NT2/D1 (cell line): Measurements from ENCODE around the gene IFNA2.
"Not testable (repeated sequence)": the region's sequence is repeated elsewhere in the genome, so short reads cannot be mapped to it uniquely, and the experiment has no call there.

Source experiments
- DNase-seq: peaks from one replicate; pipeline ENCODE4 v3.0.0-alpha.2; 2011; ENCODE audit warnings: low read depth, low spot score
- H3K27me3 ChIP-seq: 2 replicates; pipeline ENCODE4 v1.6.0; 2011; ENCODE audit warnings: mild to moderate bottlenecking; ENCODE audit not compliant: insufficient read length, insufficient read depth
- H3K36me3 ChIP-seq: 2 replicates; pipeline ENCODE4 v1.6.1; 2011; ENCODE audit warnings: mild to moderate bottlenecking, low read length, mixed read lengths; ENCODE audit not compliant: insufficient read depth, insufficient read length
- H3K4me1 ChIP-seq: 2 replicates; pipeline ENCODE4 v1.5.1; 2011; ENCODE audit not compliant: insufficient read depth, insufficient read length
- H3K4me3 ChIP-seq: 2 replicates; pipeline ENCODE4 v1.5.1; 2011; ENCODE audit warnings: low read depth; ENCODE audit not compliant: insufficient read length
- H3K9ac ChIP-seq: 2 replicates; pipeline ENCODE4 v1.6.0; 2011; ENCODE audit warnings: low read depth; ENCODE audit not compliant: insufficient read length
- H3K9me3 ChIP-seq: 2 replicates; pipeline ENCODE4 v1.5.1; 2011; ENCODE audit warnings: mild to moderate bottlenecking, low read length; ENCODE audit not compliant: insufficient read depth
- SUZ12 ChIP-seq: IDR thresholded peaks from 2 replicates; pipeline ENCODE4 v1.6.1; 2011; ENCODE audit not compliant: insufficient read length, insufficient read depth; ENCODE audit errors: extremely low read depth
- YY1 ChIP-seq: IDR thresholded peaks from 2 replicates; pipeline ENCODE4 v1.6.1; 2011; ENCODE audit not compliant: insufficient read length, insufficient read depth
- ZNF274 ChIP-seq: IDR thresholded peaks from 2 replicates; pipeline ENCODE4 v1.6.1; 2011; ENCODE audit warnings: mild to moderate bottlenecking, low read depth, low read length

IFNA2 gene

GRCh38 chr9:21367957-21368356 is 17.2 kb downstream of the IFNA2 start, which contains the start of gene IFNA13:
IFNA13 (minus strand) TSS chr9:21368057; CDS start chr9:21368010, 47 bp downstream.
- Histone ChIP-seq H3K4me3 (no peak within 1 kb of the TSS), H3K9ac (no peak within 1 kb of the TSS), H3K27me3 (no peaks in the 10 kb centered on the region), H3K36me3 (no peaks in the 10 kb centered on the region), H3K4me1 (no peaks in the 10 kb centered on the region), H3K9me3 (no peaks in the 10 kb centered on the region)
- TF ChIP-seq YY1 (no peak), SUZ12 (no peak), ZNF274 (no peak)
- DNase-seq: no peak

GRCh38 chr9:21367169-21367568 is 18.0 kb downstream of the IFNA2 start:
- not testable (repeated sequence) for H3K9me3 ChIP-seq, DNase-seq, H3K36me3 ChIP-seq, H3K9ac ChIP-seq, H3K4me1 ChIP-seq, H3K27me3 ChIP-seq, H3K4me3 ChIP-seq

GRCh38 chr9:21362287-21362686 is 22.9 kb downstream of the IFNA2 start:
- no peak overlapping the region for H3K9ac ChIP-seq
- TF ChIP-seq ZNF274: no peak
- no peak for TF ChIP-seq SUZ12
- TF ChIP-seq YY1: no peak
- H3K27me3 ChIP-seq: no peaks in the 10 kb centered on the region
- H3K36me3 ChIP-seq: no peaks in the 10 kb centered on the region
- H3K9me3 ChIP-seq: no peaks in the 10 kb centered on the region
- no peak overlapping the region for H3K4me3 ChIP-seq
- H3K4me1 ChIP-seq: no peaks in the 10 kb centered on the region
- no peak for DNase-seq

- Histone ChIP-seq H3K9me3 (no peaks in the 10 kb centered on the region), H3K27me3 (no peaks in the 10 kb centered on the region), H3K36me3 (no peaks in the 10 kb centered on the region), H3K4me3 (no peak overlapping the region), H3K9ac (no peak overlapping the region), H3K4me1 (no peaks in the 10 kb centered on the region)
- TF ChIP-seq SUZ12 (no peak), YY1 (no peak), ZNF274 (no peak)
- no peak for DNase-seq
Observed at GRCh38 chr9:21357479-21358460, 27.4 kb downstream of the IFNA2 start.

- H3K9me3 ChIP-seq: no peaks in the 10 kb centered on the region
- H3K4me1 ChIP-seq: no peaks in the 10 kb centered on the region
- no peak within 1 kb of the TSS for H3K4me3 ChIP-seq
- TF ChIP-seq SUZ12: no peak
- H3K9ac ChIP-seq: no peak within 1 kb of the TSS
- no peaks in the 10 kb centered on the region for H3K36me3 ChIP-seq
- DNase-seq: no peak
- no peaks in the 10 kb centered on the region for H3K27me3 ChIP-seq
Observed at GRCh38 chr9:21350787-21351186, 34.4 kb downstream of the IFNA2 start, which contains the start of gene IFNA6. IFNA6 (minus strand) TSS chr9:21350887; CDS start chr9:21350887, 0 bp downstream.

GRCh38 chr9:21348430-21348970 is 36.7 kb downstream of the IFNA2 start:
- H3K36me3 ChIP-seq: no peaks in the 10 kb centered on the region
- H3K4me1 ChIP-seq: no peaks in the 10 kb centered on the region
- H3K27me3 ChIP-seq: no peaks in the 10 kb centered on the region
- H3K9me3 ChIP-seq: no peaks in the 10 kb centered on the region
- H3K9ac ChIP-seq: no peak overlapping the region
- no peak for DNase-seq
- no peak overlapping the region for H3K4me3 ChIP-seq
- TF ChIP-seq YY1 (no peak), SUZ12 (no peak), ZNF274 (no peak)

- Histone ChIP-seq H3K27me3 (no peaks in the 10 kb centered on the region), H3K9me3 (no peaks in the 10 kb centered on the region), H3K4me1 (no peaks in the 10 kb centered on the region), H3K36me3 (no peaks in the 10 kb centered on the region), H3K9ac (no peak overlapping the region), H3K4me3 (no peak overlapping the region)
- TF ChIP-seq YY1 (no peak), SUZ12 (no peak), ZNF274 (no peak)
- no peak for DNase-seq
Observed at GRCh38 chr9:21340735-21341134, 44.5 kb downstream of the IFNA2 start.
